SJCRH30 (cell line): ENCODE measurements around the gene RFTN1. TPM values are rescaled to one million over a fixed set of nuclear protein-coding genes. Genes with fewer than 3 reads are reported as not detected.

ENCODE experiments used
- DNase-seq, 2 experiments: peaks; one replicate each; pipeline ENCODE4 v3.0.0-alpha.2; 2015 to 2020
- H3K27ac ChIP-seq: fragments of 250-450 bp; sonication (Bioruptor Pico); 2 replicates; pipeline ENCODE4 v1.5.1; 2020; ENCODE audit warnings: mild to moderate bottlenecking, moderate library complexity
- H3K27me3 ChIP-seq: fragments of 250-450 bp; sonication (Bioruptor Pico); 2 replicates; pipeline ENCODE4 v1.5.1; 2020; ENCODE audit warnings: mild to moderate bottlenecking, moderate library complexity
- H3K36me3 ChIP-seq: fragments of 250-450 bp; sonication (Bioruptor Pico); 2 replicates; pipeline ENCODE4 v1.5.1; 2020; ENCODE audit warnings: mild to moderate bottlenecking, moderate library complexity
- H3K4me1 ChIP-seq: fragments of 250-450 bp; sonication (Bioruptor Pico); 2 replicates; pipeline ENCODE4 v1.5.1; 2020; ENCODE audit warnings: mild to moderate bottlenecking, moderate library complexity
- H3K4me3 ChIP-seq: fragments of 250-450 bp; sonication (Bioruptor Pico); 2 replicates; pipeline ENCODE4 v1.5.1; 2020; ENCODE audit warnings: mild to moderate bottlenecking, moderate library complexity
- H3K9me3 ChIP-seq: fragments of 250-450 bp; sonication (Bioruptor Pico); replicated peaks from 2 replicates; pipeline ENCODE4 v1.5.1; 2020; ENCODE audit warnings: mild to moderate bottlenecking, moderate library complexity
- total RNA-seq: library from RNA; depleted of rRNA; stranded (reverse); fragments of >200 nt; shearing (Covaris generic); gene quantifications from 2 replicates; pipeline ENCODE4 v1.2.3, GENCODE V29; 2014; rRNA removed

The RFTN1 gene, protein sequence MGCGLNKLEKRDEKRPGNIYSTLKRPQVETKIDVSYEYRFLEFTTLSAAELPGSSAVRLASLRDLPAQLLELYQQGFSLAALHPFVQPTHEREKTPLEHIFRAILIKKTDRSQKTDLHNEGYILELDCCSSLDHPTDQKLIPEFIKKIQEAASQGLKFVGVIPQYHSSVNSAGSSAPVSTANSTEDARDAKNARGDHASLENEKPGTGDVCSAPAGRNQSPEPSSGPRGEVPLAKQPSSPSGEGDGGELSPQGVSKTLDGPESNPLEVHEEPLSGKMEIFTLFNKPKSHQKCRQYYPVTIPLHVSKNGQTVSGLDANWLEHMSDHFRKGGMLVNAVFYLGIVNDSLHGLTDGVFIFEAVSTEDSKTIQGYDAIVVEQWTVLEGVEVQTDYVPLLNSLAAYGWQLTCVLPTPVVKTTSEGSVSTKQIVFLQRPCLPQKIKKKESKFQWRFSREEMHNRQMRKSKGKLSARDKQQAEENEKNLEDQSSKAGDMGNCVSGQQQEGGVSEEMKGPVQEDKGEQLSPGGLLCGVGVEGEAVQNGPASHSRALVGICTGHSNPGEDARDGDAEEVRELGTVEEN
- total RNA-seq: 17.0 and 20.1 TPM in 2 replicates

DNA sequence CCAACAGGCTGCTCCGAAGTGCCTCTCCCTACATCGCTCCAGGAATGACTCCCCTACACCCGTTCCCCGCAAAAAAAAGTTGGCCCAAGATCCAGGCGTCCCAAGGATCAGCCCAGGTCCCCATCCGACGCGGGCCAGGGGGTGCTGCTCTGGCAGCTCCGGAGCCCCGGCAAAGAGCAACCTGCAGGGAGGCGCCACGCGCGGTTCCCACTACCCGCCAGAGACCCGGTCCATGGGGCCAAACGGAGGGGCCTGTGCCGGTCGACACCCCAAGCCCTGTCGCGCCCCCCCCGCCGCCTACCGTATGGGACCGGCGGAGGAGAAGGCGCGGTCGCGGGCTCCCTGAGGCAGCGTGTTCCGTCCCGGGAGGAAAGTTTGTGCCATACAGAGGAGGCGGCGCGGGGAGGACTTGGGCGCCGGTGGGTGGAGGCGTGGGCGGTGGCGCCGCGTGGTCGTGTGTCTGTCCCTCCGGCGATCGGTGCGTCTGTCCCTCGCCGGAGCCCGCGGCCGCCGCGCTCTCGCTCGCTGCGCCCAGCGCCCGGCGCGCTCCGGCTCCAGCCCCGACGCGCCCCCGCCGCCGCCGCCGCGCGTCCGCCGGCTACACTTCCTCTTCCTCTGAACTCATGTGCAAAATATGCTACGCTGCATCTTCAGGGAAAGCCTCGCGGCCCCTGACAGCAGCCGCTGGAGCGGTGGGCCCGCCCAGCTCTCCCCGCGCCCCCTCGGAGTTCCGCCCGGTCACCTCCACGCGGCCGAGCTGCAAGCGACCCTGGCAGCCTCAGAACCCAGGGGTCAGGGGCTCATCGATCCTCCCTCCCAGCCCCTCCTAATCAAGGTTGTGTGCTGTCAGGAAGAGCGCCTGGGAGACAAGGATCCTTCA, at the start of gene RFTN1:
TSS of gene RFTN1 (minus strand) at position 559 of the 880 bp plus-strand sequence. CDS start 19,830 bp downstream, outside the sequence.
- peaks cover 25% of the 10 kb centered on the region for H3K4me1 ChIP-seq
- H3K27ac ChIP-seq: peak within 1 kb of the TSS; percentile 63
- no peaks in the 10 kb centered on the region for H3K36me3 ChIP-seq
- DNase-seq: peak; percentile 56 to 61
- H3K4me3 ChIP-seq: peak within 1 kb of the TSS; percentile 93
- H3K27me3 ChIP-seq: no peaks in the 10 kb centered on the region
- no peaks in the 10 kb centered on the region for H3K9me3 ChIP-seq

DNA sequence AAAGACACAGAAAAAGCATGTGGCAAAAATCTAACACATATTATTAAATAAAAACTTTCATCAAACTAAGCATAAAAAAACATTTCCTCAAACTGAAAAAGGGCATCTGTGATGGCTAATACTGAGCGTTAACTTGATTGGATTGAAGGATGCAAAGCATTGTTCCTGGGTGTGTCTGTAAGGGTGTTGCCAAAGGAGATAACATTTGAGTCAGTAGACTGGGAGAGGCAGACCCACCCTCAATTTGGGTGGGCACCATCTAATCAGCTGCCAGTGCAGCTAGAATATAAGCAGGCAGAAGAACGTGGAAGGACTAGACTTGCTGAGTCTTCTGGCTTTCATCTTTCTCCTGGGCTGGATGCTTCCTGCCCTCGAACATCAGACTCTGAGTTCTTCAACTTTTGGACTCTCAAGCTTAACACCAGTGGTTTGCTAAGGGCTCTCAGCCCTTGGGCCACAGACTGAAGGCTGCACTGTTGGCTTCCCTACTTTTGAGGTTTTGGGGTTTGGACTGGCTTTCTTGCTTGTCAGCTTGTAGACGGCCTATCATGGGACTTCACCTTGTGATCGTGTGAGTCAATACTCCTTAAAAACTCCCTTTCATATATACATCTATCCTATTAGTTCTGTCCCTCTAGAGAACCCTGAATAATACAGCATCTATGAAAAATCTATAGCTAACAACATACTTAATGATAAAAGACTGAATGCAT, 46.3 kb upstream of the RFTN1 start:
- Histone ChIP-seq H3K27me3 (no peaks in the 10 kb centered on the region), H3K9me3 (no peaks in the 10 kb centered on the region), H3K27ac (no peak overlapping the region), H3K4me3 (no peak overlapping the region), H3K36me3 (no peaks in the 10 kb centered on the region), H3K4me1 (no peaks in the 10 kb centered on the region)
- DNase-seq: no peak

DNA sequence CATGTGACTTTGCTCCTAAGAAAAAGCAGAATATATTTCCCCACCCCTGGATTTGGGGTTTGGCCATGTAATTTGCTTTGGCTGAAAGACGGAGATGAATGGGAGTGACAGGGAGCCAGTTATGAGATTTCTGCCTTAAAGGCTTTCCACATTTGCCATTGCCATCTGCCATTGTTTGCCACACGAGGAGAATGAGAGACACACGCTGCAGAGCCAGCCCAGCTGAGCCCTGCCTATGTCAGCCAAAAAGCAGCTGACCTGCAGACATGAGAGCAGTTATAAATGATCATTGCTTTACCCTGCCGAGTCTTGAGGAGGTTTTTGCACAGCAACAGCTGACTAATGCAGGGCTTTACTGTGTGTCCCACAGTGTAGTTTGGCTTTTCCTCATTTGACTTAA, 40.6 kb upstream of the RFTN1 start:
- Histone ChIP-seq H3K27ac (no peak overlapping the region), H3K27me3 (no peaks in the 10 kb centered on the region), H3K36me3 (no peaks in the 10 kb centered on the region), H3K4me1 (no peaks in the 10 kb centered on the region), H3K9me3 (no peaks in the 10 kb centered on the region), H3K4me3 (no peak overlapping the region)
- no peak for DNase-seq

DNA sequence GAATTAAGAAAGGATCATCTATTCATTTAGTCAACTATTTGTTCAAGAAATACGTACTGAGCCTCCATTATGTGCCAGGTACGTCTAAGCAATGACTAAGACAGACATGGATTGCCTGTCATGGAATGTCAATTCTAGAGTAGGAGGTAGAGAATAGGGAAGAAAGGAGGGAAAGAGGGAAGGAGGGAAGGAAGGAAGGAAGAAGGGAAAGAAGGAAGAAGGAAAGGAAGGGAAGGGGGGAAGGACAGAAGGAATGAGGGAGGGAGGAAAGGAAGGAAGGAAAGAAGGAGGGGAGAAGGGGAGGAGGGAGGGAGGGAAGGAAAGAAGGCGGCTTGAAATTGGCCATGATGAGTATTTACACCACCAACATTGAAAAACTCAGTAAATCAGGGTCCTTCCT, 39.3 kb upstream of the RFTN1 start:
- Histone ChIP-seq H3K4me1 (no peaks in the 10 kb centered on the region), H3K9me3 (0 out of 2 replicates have a peak, but pooled peaks cover 3% of the 10 kb centered on the region), H3K4me3 (no peak overlapping the region), H3K36me3 (no peaks in the 10 kb centered on the region), H3K27me3 (no peaks in the 10 kb centered on the region), H3K27ac (no peak overlapping the region)
- no peak for DNase-seq

DNA sequence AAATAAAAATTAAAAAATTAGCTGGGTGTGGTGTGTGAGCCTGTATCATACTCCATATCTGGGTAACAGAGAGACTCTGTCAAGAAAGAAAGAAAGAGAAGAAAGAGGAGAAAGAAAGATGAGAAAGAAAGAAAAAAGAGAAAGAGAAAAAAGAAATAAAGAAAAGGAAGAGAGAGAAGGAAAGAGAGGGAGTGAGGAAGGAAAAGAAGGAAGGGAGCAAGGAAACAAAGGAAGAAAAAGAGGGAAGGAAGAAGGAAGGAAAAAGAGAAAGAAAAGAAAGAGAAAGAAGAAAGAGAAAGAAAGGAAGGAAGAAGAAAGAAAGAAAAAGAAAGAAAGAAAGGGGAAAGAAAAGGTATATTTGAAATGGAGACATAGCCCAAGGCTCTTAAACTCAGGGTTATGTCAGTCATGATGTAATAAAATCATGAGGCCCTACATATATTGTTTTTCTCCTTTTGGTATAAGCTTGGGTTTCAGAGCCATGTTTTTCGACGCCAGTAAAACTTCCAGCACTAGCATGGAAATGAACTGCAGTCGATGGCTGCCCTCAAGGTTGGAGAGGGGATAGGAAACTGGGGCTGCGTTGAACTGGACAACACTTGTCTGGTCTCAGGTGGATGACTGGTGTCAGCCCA, 38.0 kb upstream of the RFTN1 start:
- Histone ChIP-seq H3K27ac (no peak overlapping the region), H3K4me3 (no peak overlapping the region), H3K27me3 (no peaks in the 10 kb centered on the region), H3K36me3 (no peaks in the 10 kb centered on the region), H3K9me3 (0 out of 2 replicates have a peak, but pooled peaks cover 3% of the 10 kb centered on the region), H3K4me1 (no peaks in the 10 kb centered on the region)
- DNase-seq: no peak

DNA sequence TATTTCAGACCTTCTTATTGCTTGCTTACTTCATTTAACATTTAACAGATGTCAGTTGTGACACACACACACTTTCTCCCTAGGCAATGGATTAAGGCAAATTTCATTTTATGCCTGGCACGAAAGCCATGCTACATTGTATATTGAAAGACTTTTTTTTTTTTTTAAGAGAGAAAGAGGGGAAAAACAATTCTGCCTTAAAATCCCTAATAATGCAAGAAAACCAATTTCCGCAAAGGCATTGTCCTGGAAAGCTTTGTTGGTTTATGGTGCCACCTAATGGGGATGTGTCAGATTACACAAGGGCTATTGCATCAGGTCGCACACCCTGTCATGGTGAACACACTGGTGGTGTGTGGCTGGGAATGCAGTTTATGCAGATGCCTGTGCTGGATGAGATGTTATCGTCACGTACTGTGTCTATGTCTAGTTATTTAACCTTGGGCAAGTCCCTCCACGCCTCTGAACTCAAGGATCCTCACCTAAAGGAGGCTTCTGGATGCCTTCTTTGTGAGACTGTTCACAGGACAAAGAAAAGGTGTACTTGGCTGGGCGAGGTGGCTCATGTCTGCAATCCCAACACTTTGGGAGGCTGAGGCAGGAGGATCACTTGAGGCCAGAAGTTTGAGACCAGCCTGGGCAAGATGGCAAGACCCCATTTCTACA, 37.3 kb upstream of the RFTN1 start:
- Histone ChIP-seq H3K27ac (no peak overlapping the region), H3K4me1 (no peaks in the 10 kb centered on the region), H3K4me3 (no peak overlapping the region), H3K9me3 (0 out of 2 replicates have a peak, but pooled peaks cover 3% of the 10 kb centered on the region), H3K36me3 (no peaks in the 10 kb centered on the region), H3K27me3 (no peaks in the 10 kb centered on the region)
- peak; percentile 52 to 85 for DNase-seq

DNA sequence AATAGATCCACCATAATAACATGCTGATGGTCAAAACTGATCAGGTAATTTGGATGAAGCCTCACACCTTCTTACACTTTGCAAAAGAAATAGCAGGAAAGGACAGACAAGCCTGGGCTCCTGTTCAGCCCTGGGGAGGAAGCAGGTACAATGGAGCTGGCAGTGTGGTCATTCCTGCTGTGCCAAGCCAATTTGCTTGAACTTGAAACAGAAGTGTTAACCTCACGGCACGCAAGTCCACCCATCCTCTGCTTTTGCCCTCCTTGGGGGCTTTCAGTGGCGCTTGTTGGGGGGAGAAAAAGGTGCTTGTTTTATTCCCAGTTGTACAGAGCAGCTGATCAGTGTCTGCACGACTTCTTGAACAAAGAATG, 36.8 kb upstream of the RFTN1 start:
- Histone ChIP-seq H3K4me1 (no peaks in the 10 kb centered on the region), H3K9me3 (0 out of 2 replicates have a peak, but pooled peaks cover 3% of the 10 kb centered on the region), H3K36me3 (no peaks in the 10 kb centered on the region), H3K27ac (no peak overlapping the region), H3K27me3 (no peaks in the 10 kb centered on the region), H3K4me3 (no peak overlapping the region)
- no peak for DNase-seq

DNA sequence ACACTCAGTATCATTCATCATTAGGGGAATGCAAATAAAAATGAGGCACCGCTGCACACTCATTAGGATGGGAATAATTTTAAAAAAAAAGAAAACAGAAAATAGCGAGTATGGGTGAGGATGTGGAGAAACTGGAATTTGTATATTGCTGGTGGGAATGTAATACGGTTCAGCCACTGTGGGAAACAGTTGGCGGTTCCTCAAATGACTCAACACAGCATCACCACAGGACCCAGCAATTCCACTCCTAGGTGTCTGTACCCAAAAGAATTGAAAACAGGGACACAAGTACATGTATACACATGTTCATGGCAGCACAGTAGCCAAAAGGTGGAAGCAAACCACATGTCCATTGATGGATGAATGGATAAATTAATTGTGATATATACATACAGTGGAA, 35.2 kb upstream of the RFTN1 start:
- Histone ChIP-seq H3K9me3 (0 out of 2 replicates have a peak, but pooled peaks cover 3% of the 10 kb centered on the region), H3K27ac (no peak overlapping the region), H3K4me1 (no peaks in the 10 kb centered on the region), H3K4me3 (no peak overlapping the region), H3K36me3 (no peaks in the 10 kb centered on the region), H3K27me3 (no peaks in the 10 kb centered on the region)
- DNase-seq: no peak

DNA sequence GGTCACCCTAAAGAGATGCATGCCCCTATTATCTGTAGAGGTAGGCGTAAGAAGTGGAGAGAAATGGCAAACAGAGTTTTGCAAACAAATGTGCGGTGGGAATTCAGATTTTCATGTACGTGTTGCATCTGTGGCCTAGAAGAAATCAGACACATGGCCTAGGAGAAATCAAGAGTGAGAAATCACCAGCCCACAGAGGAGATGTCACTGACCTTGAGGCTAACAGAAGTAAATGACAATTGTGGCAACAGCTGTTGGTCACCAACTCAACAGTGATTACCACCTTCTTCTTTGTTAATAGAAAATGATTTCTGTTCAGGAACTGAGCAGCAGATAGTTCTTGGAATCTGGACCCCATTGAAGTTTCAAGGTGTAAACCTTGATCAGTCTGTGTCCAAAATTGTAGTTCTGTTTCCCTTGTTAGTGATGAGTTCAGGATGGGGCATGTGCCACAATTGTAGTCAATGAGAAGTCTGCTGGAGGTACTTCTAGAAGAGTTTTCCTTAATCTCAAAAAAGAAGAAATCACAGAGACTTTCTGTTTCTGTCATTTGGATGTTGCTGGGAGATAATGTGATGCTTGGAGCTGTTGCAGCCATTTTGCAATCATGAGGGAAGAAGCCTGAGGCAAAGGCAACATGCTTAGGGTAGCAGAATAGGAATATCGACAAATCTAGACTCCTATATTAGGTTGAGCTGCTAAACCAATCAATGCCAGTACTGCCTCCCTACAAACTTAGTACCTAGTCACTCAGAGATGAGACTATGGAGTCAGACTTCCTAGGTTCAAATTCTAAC, 34.3 kb upstream of the RFTN1 start:
- DNase-seq: no peak
- H3K4me3 ChIP-seq: no peak overlapping the region
- no peak overlapping the region for H3K27ac ChIP-seq

DNA sequence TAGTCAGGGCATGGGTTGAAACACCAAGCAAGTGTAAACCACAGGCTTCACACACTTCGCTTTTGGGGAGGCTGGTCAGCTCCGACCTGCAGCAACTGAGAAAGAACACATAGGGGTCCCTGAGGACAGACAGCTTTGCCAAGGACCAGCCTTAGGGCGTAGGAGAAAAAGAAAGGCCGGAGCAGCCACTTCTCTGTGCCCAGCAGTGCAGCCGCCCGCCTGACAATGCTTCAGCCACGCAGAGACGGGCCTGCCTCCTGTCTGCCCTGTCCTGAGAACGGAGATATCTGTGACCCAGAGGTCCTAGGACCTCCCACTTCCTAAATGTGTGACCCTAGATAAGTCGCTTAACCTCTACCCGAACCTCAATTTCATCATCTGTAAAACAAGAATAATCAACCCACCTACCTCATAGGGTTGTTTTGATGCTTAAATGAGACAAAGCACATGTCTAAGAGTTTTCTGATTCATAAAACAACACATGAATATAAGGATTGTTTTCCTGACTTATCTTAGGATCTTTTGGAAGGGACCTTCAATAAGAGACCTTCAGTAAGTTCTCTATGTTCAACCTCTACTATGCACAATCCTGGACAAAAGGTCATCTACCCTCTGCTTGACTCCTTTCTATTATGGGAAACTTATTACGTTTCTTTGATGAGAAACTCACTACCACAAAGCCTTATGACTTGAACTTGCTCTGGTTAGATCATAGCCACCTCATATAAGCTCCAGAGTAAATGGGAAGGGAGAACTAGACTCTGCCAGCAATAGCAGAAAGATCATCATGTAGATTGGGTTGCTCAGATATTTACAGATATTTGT, 32.9 kb upstream of the RFTN1 start:
- no peak overlapping the region for H3K4me3 ChIP-seq
- H3K36me3 ChIP-seq: no peaks in the 10 kb centered on the region
- H3K9me3 ChIP-seq: 0 out of 2 replicates have a peak, but pooled peaks cover 3% of the 10 kb centered on the region
- H3K27me3 ChIP-seq: no peaks in the 10 kb centered on the region
- no peak overlapping the region for H3K27ac ChIP-seq
- no peak for DNase-seq
- no peaks in the 10 kb centered on the region for H3K4me1 ChIP-seq

More for the DNA sequence above, 34.3 kb upstream of the RFTN1 start:
- Histone ChIP-seq H3K4me1 (no peaks in the 10 kb centered on the region), H3K36me3 (no peaks in the 10 kb centered on the region), H3K27me3 (no peaks in the 10 kb centered on the region), H3K9me3 (0 out of 2 replicates have a peak, but pooled peaks cover 3% of the 10 kb centered on the region)

DNA sequence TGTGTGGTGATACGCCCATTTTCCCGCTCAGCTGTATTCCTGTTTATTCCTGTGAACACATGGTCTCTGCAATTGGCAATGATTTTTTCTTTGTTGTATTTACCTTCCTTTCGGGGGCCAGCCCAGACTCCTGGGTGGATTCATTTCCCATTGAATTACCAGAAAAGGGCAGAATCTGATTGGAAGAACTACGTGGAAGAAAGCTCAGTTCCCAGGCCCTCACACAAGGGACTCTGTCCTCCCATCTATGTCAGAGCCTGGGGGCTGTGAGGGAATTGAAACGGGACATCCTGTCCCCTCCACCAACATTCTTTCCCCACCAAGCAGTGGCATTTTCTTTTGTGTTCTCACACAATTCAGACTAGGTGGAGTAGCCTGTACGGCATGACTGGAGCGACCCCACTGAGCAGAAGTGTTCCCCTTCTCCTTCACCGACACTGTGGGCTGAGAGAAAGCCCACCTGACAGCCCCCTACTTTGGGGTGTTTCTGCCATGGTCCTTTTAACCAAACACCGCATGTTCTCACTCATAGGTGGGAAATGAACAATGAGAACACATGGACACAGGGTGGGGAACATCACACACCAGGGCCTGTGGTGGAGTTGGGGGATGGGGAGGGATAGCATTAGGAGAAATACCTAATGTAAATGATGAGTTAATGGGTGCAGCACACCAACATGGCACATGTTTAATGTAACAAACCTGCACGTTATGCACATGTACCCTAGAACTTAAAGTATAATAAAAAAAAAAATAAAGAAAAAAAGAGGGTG, 32.1 kb upstream of the RFTN1 start:
- H3K27ac ChIP-seq: no peak overlapping the region
- no peaks in the 10 kb centered on the region for H3K27me3 ChIP-seq
- H3K4me3 ChIP-seq: no peak overlapping the region
- no peak for DNase-seq
- 0 out of 2 replicates have a peak, but pooled peaks cover 3% of the 10 kb centered on the region for H3K9me3 ChIP-seq
- no peaks in the 10 kb centered on the region for H3K36me3 ChIP-seq
- H3K4me1 ChIP-seq: no peaks in the 10 kb centered on the region
